Erythroblast (primary cell): ENCODE measurements around the gene THRB.

Experiments
- GATA1 ChIP-seq: IDR thresholded peaks from 2 replicates; pipeline ENCODE4 v1.6.1; 2011; ENCODE audit warnings: low read depth, mild to moderate bottlenecking, control low read depth, low read length, moderate library complexity
- POLR2A ChIP-seq: IDR thresholded peaks from 2 replicates; pipeline ENCODE4 v1.6.1; 2011; ENCODE audit warnings: mild to moderate bottlenecking, low read length

- no peak for TF ChIP-seq POLR2A
- no peak for TF ChIP-seq GATA1
Observed at GRCh38 chr3:24138876-24139256, 355.8 kb downstream of the THRB start.
